GM18907 (cell line): ENCODE measurements around the gene MAPK1.
"Not testable (repeated sequence)": the region's sequence is repeated elsewhere in the genome, so short reads cannot be mapped to it uniquely, and the experiment has no call there.

Experiments used
- ATAC-seq: cut with Tn5 transposase; IDR thresholded peaks from one replicate; pipeline ENCODE4 v1.9.1; 2021; ENCODE audit warnings: mild to moderate bottlenecking, moderate library complexity; ENCODE audit not compliant: unreplicated experiment

The MAPK1 gene

GRCh38 chr22:21849489-21849888, 18.0 kb downstream of the MAPK1 start:
- ATAC-seq, result no peak

- ATAC-seq, result not testable (repeated sequence)
Observed at GRCh38 chr22:21848057-21848456, 19.4 kb downstream of the MAPK1 start.

GRCh38 chr22:21845558-21846453, 21.6 kb downstream of the MAPK1 start:
- no peak for ATAC-seq

- ATAC-seq, result no peak
Observed at GRCh38 chr22:21842946-21843345, 24.5 kb downstream of the MAPK1 start.

GRCh38 chr22:21841422-21841821, 26.0 kb downstream of the MAPK1 start:
- no peak for ATAC-seq

GRCh38 chr22:21840236-21840823, 27.1 kb downstream of the MAPK1 start:
- no peak for ATAC-seq

GRCh38 chr22:21839765-21840140, 27.7 kb downstream of the MAPK1 start:
- no peak for ATAC-seq

GRCh38 chr22:21839104-21839764, 28.2 kb downstream of the MAPK1 start:
- not testable (repeated sequence) for ATAC-seq

GRCh38 chr22:21837248-21837979, 30.0 kb downstream of the MAPK1 start:
- no peak for ATAC-seq

GRCh38 chr22:21836486-21836885, 31.0 kb downstream of the MAPK1 start:
- not testable (repeated sequence) for ATAC-seq

- no peak for ATAC-seq
Observed at GRCh38 chr22:21835378-21835777, 32.1 kb downstream of the MAPK1 start.

- no peak for ATAC-seq
Observed at GRCh38 chr22:21834869-21835268, 32.6 kb downstream of the MAPK1 start.

GRCh38 chr22:21832291-21833290, 34.9 kb downstream of the MAPK1 start:
- ATAC-seq, result no peak

- ATAC-seq, result no peak
Observed at GRCh38 chr22:21829523-21829922, 37.9 kb downstream of the MAPK1 start.

- no peak for ATAC-seq
Observed at GRCh38 chr22:21828268-21828638, 39.2 kb downstream of the MAPK1 start.

- no peak for ATAC-seq
Observed at GRCh38 chr22:21827628-21828267, 39.7 kb downstream of the MAPK1 start.

GRCh38 chr22:21826204-21826603, 41.2 kb downstream of the MAPK1 start:
- ATAC-seq, result no peak

GRCh38 chr22:21824962-21825361, 42.5 kb downstream of the MAPK1 start:
- not testable (repeated sequence) for ATAC-seq

- ATAC-seq, result no peak
Observed at GRCh38 chr22:21824445-21824912, 43.0 kb downstream of the MAPK1 start.
